ENCODE measurements around the gene OR6N2. TPM values are rescaled to one million over a fixed set of nuclear protein-coding genes. Genes with fewer than 3 reads are reported as not detected.

OR6N2 gene
- total RNA-seq, 1 donor from 2014 or later: not detected

DNA sequence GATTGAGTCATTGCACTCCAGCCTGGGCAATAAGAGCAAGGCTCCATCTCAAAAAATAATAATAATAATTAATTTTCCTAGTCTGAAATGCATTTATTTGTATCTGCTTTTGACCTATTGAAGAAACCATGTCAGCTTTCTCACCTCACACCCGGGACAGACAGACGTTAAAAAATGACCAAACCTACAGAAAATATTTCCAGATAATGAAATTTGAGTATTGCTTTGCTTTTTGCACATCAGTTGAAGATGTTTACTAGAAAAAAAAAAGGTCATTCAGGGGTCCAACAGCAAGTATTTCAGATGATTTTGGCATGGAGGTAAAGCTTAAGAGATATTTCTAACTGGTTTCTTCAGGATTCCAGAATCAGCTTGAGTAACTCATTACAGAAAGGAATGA, 26.6 kb downstream of the OR6N2 start, which contains the start of gene OR6K6:
TSS of gene OR6K6 (plus strand) at position 301 of the 400 bp plus-strand sequence. CDS start 168 bp downstream, outside the sequence.
- Histone ChIP-seq H4K20me1 (ENCODE audit: insufficient read depth, low read length) (no peaks in the 10 kb centered on the region), H2AFZ (ENCODE audit: low read depth, low read length) (no peak within 1 kb of the TSS), H3K27me3 (ENCODE audit: insufficient read depth, low read length) (no peaks in the 10 kb centered on the region), H3K79me2 (ENCODE audit: insufficient read depth, low read length) (no peaks in the 10 kb centered on the region), H3K4me1 (ENCODE audit: insufficient read depth, low read length) (no peaks in the 10 kb centered on the region), H3K4me3 (ENCODE audit: insufficient read depth, low read depth, low read length) (no peak within 1 kb of the TSS), H3K9ac (ENCODE audit: low read length) (no peak within 1 kb of the TSS), H3K27ac (ENCODE audit: low read depth, low read length) (no peak within 1 kb of the TSS), H3K9me3 (ENCODE audit: insufficient read depth, low read depth, low read length) (peaks cover 4% of the 10 kb centered on the region), H3K36me3 (ENCODE audit: insufficient read depth, low read length) (no peaks in the 10 kb centered on the region), H3K4me2 (ENCODE audit: low read length) (no peak within 1 kb of the TSS)
- Mint-ChIP-seq H3K36me3 (ENCODE audit: low read depth, unreplicated experiment) (no peaks in the 10 kb centered on the region), H3K27ac (ENCODE audit: unreplicated experiment) (no peak within 1 kb of the TSS), H3K4me3 (ENCODE audit: unreplicated experiment) (no peak within 1 kb of the TSS), H3K9me3 (ENCODE audit: unreplicated experiment) (peaks cover 5% of the 10 kb centered on the region), H3K27me3 (ENCODE audit: low read depth, unreplicated experiment) (peaks cover 3% of the 10 kb centered on the region), H3K4me1 (ENCODE audit: low read depth, unreplicated experiment) (no peaks in the 10 kb centered on the region)
- FAIRE-seq: no peak
- no peak for DNase-seq (ENCODE audit: low read depth)
- no peak for TF ChIP-seq EZH2 (IDR thresholded peaks at IDR 0.05; ENCODE audit: insufficient read depth, low read length)
- TF ChIP-seq, protein P1, sequence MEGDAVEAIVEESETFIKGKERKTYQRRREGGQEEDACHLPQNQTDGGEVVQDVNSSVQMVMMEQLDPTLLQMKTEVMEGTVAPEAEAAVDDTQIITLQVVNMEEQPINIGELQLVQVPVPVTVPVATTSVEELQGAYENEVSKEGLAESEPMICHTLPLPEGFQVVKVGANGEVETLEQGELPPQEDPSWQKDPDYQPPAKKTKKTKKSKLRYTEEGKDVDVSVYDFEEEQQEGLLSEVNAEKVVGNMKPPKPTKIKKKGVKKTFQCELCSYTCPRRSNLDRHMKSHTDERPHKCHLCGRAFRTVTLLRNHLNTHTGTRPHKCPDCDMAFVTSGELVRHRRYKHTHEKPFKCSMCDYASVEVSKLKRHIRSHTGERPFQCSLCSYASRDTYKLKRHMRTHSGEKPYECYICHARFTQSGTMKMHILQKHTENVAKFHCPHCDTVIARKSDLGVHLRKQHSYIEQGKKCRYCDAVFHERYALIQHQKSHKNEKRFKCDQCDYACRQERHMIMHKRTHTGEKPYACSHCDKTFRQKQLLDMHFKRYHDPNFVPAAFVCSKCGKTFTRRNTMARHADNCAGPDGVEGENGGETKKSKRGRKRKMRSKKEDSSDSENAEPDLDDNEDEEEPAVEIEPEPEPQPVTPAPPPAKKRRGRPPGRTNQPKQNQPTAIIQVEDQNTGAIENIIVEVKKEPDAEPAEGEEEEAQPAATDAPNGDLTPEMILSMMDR (IDR thresholded peaks at IDR 0.05; ENCODE audit: insufficient read depth, low read depth, low read length): no peak

DNA sequence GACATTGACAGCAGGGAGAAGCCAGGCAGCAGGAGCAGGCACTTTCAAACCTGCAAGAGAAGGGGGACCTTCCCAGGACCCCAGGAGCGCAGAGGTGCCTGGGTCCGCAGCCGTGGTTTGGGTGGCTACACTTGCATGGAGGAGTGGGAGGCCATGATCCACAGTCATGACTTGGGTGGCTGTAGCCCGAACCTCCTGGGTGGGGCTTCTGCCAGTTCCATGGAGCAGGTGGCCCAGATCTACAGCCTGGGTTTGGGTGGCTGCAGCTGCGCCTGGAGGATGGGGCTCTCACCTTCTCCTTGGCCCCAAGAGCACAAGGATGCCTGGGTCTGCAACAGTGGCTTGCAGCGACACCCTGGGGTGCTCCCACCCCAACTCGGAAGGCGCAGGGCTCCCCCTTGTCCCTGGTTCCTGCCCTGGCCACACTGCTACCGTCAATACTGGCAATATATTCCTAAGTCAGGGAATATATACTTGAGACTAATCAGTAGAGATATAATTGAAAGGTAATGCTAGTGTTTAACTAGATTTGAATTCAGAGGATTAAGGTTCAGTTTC, 28.8 kb downstream of the OR6N2 start:
- H3K27me3 Mint-ChIP-seq (ENCODE audit: low read depth, unreplicated experiment): peaks cover 3% of the 10 kb centered on the region
- no peaks in the 10 kb centered on the region for H3K9me3 Mint-ChIP-seq (ENCODE audit: unreplicated experiment)
- Histone ChIP-seq H3K79me2 (ENCODE audit: insufficient read depth, low read length) (no peaks in the 10 kb centered on the region), H2AFZ (ENCODE audit: low read depth, low read length) (no peak overlapping the region), H3K4me1 (ENCODE audit: insufficient read depth, low read length) (no peaks in the 10 kb centered on the region), H3K27me3 (ENCODE audit: insufficient read depth, low read length) (no peaks in the 10 kb centered on the region), H4K20me1 (ENCODE audit: insufficient read depth, low read length) (no peaks in the 10 kb centered on the region), H3K4me2 (ENCODE audit: low read length) (no peak overlapping the region), H3K9me3 (ENCODE audit: insufficient read depth, low read depth, low read length) (peaks cover 4% of the 10 kb centered on the region), H3K9ac (ENCODE audit: low read length) (no peak overlapping the region), H3K4me3 (ENCODE audit: insufficient read depth, low read depth, low read length) (no peak overlapping the region), H3K36me3 (ENCODE audit: insufficient read depth, low read length) (no peaks in the 10 kb centered on the region), H3K27ac (ENCODE audit: low read depth, low read length) (no peak overlapping the region)
- no peaks in the 10 kb centered on the region for H3K36me3 Mint-ChIP-seq (ENCODE audit: low read depth, unreplicated experiment)
- FAIRE-seq (no peak), DNase-seq (ENCODE audit: low read depth) (no peak)
- H3K4me3 Mint-ChIP-seq (ENCODE audit: unreplicated experiment): no peak overlapping the region
- TF ChIP-seq, protein P1 (IDR thresholded peaks at IDR 0.05; ENCODE audit: insufficient read depth, low read depth, low read length): no peak
- TF ChIP-seq EZH2 (IDR thresholded peaks at IDR 0.05; ENCODE audit: insufficient read depth, low read length): no peak
- H3K4me1 Mint-ChIP-seq (ENCODE audit: low read depth, unreplicated experiment): no peaks in the 10 kb centered on the region
- no peak overlapping the region for H3K27ac Mint-ChIP-seq (ENCODE audit: unreplicated experiment)

DNA sequence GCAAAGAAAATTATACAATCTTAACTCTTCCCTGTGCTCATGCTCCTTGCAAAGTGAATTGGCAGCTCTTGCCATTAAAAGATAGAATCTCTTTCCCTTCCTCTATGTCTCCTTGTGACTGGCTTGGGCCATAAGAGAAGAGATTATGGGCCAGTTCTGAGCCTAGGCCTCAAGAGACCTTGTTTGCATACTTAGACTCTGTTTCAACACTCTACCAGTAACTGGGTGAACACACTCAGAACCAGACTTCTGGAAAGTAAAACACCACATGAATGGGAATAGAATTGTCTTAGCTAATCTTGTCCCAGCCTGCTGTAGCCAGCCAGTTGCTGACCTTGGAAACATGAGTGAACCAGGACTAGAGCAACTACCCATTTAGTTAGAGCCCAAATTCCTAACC, 45.2 kb downstream of the OR6N2 start:
- no peaks in the 10 kb centered on the region for H3K36me3 ChIP-seq (ENCODE audit: insufficient read depth, low read length)
- H3K27me3 ChIP-seq (ENCODE audit: insufficient read depth, low read length): no peaks in the 10 kb centered on the region
- FAIRE-seq: no peak
- no peak overlapping the region for H3K9ac ChIP-seq (ENCODE audit: low read length)
- no peaks in the 10 kb centered on the region for H4K20me1 ChIP-seq (ENCODE audit: insufficient read depth, low read length)
- Mint-ChIP-seq H3K27me3 (ENCODE audit: low read depth, unreplicated experiment) (peaks cover 2% of the 10 kb centered on the region), H3K36me3 (ENCODE audit: low read depth, unreplicated experiment) (no peaks in the 10 kb centered on the region), H3K9me3 (ENCODE audit: unreplicated experiment) (no peaks in the 10 kb centered on the region), H3K4me1 (ENCODE audit: low read depth, unreplicated experiment) (peaks cover 11% of the 10 kb centered on the region), H3K27ac (ENCODE audit: unreplicated experiment) (no peak overlapping the region), H3K4me3 (ENCODE audit: unreplicated experiment) (no peak overlapping the region)
- H3K4me1 ChIP-seq (ENCODE audit: insufficient read depth, low read length): no peaks in the 10 kb centered on the region
- no peaks in the 10 kb centered on the region for H3K79me2 ChIP-seq (ENCODE audit: insufficient read depth, low read length)
- no peaks in the 10 kb centered on the region for H3K9me3 ChIP-seq (ENCODE audit: insufficient read depth, low read depth, low read length)
- DNase-seq (ENCODE audit: low read depth): no peak
- no peak overlapping the region for H3K4me3 ChIP-seq (ENCODE audit: insufficient read depth, low read depth, low read length)
- H3K4me2 ChIP-seq (ENCODE audit: low read length): no peak overlapping the region
- TF ChIP-seq, protein P1 (IDR thresholded peaks at IDR 0.05; ENCODE audit: insufficient read depth, low read depth, low read length): no peak
- TF ChIP-seq EZH2 (IDR thresholded peaks at IDR 0.05; ENCODE audit: insufficient read depth, low read length): no peak
- no peak overlapping the region for H2AFZ ChIP-seq (ENCODE audit: low read depth, low read length)
- H3K27ac ChIP-seq (ENCODE audit: low read depth, low read length): no peak overlapping the region
